ENCODE measurements around the gene SPOPL. TPM values are rescaled to one million over a fixed set of nuclear protein-coding genes. Genes with fewer than 3 reads are reported as not detected.
A peak's percentile ranks its signal among the peaks of the same experiment; 100 is the strongest.

Gene SPOPL
- polyA plus RNA-seq, 1 of the 3 experiments (the other 2 are of a cell fraction) = 4.5 TPM

DNA sequence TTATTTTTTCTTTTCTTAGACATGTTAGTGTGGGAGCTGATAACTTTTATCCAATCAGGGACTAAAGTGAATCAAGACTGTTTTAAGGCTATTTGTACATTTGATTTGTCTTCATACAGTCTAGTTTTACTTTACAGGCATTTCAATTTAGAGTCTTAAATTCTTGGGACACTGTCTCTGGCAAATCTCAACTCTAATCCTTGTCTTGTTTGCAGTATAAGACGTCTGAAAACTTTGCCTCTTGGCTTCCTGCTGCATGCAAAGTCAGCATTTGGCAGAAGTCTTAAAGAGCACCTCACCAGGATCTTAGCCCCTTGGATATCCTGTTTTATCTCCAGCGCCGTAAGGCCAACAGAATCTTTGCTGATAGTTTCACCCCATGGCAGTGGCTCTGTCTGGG is 30.3 kb downstream of the SPOPL start:
- peaks cover 75% of the 10 kb centered on the region for H3K79me2 ChIP-seq (ENCODE audit: insufficient read depth)
- H3K4me1 ChIP-seq (ENCODE audit: control insufficient read depth in 1 of 2, insufficient read depth in 2 of 2, low read depth in 1 of 2, low read length in 1 of 2) = peaks cover 8 to 20% of the 10 kb centered on the region in 2 experiments; a peak in 2 of 4 replicates
- 0 out of 2 replicates have a peak, but pooled peaks cover 4% of the 10 kb centered on the region for H3K9me2 ChIP-seq
- 63% methylated on average over 3 of the region's 3 CpGs for WGBS (ENCODE audit: low lambda C conversion rate)
- no peak overlapping the region for H2AFZ ChIP-seq (ENCODE audit: low read depth)
- ChIA-PET POLR2A (no interaction called here), CTCF (interaction anchor here (0.9 kb wide), 1 partner anchor 31 kb away, joined by 3 read pairs; no protein-coding TSS in a partner anchor)
- DNase-seq = peak; percentile 6
- H3K27ac ChIP-seq (ENCODE audit: low read depth in 2 of 2, low read length in 1 of 2) = peak overlapping the region; percentile 18 to 84; a peak in 3 of 4 replicates
- H3K4me2 ChIP-seq = no peak overlapping the region
- no peak overlapping the region for H3K4me3 ChIP-seq (ENCODE audit: low read depth in 2 of 2, low read length in 1 of 2)
- peaks cover 8% of the 10 kb centered on the region; the same call in 1 of the 2 replicates for H4K20me1 ChIP-seq (ENCODE audit: insufficient read depth)
- TF ChIP-seq RXRA (IDR thresholded peaks at IDR 0.05; ENCODE audit: borderline replicate concordance, low read depth) (no peak), TCF12 (IDR thresholded peaks at IDR 0.05) (peak; percentile 23; the same call in 1 of the 2 replicates)
- H3K9ac ChIP-seq = no peak overlapping the region
- H3F3A ChIP-seq (replicated peaks; ENCODE audit: insufficient read depth) = peaks cover 5% of the 10 kb centered on the region
- H3K27me3 ChIP-seq (ENCODE audit: insufficient read depth) = no peaks in the 10 kb centered on the region
- no peaks in the 10 kb centered on the region for H3K9me3 ChIP-seq
- peaks cover 0 to 1% of the 10 kb centered on the region in 2 experiments for H3K36me3 ChIP-seq (replicated peaks in 1 of 2; ENCODE audit: control insufficient read depth in 1 of 2, insufficient read depth in 2 of 2, low read length in 1 of 2)

DNA sequence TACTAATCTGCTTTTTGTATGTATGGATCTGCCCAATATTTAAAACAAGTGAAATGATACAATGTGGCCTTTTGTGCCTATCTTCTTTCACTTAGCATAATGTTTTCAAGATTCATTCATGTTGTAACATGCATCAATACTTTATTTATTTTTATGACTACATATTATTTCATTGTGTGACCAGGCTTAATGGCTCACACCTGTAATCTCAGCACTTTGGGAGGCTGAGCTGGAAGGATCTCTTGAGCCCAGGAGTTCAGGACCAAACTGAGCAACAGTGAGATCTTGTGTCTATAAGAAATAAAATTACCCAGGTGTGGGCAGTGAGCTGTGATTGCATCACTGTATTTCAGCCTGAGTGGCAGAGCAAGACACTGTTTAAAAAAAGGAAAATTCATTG is 33.2 kb downstream of the SPOPL start:
- TF ChIP-seq ELF1 (IDR thresholded peaks at IDR 0.05) (no peak), EP300 (IDR thresholded peaks at IDR 0.05; ENCODE audit: borderline replicate concordance in 1 of 2, low read depth in 1 of 2, low read length in 1 of 2) (no peak), NRF1 (IDR thresholded peaks at IDR 0.05; ENCODE audit: low read depth, low read length) (no peak), EZH2phosphoT487 (IDR thresholded peaks at IDR 0.05; ENCODE audit: borderline replicate concordance, low read depth) (no peak)
- TF ChIP-seq, protein P1, sequence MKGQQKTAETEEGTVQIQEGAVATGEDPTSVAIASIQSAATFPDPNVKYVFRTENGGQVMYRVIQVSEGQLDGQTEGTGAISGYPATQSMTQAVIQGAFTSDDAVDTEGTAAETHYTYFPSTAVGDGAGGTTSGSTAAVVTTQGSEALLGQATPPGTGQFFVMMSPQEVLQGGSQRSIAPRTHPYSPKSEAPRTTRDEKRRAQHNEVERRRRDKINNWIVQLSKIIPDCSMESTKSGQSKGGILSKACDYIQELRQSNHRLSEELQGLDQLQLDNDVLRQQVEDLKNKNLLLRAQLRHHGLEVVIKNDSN (IDR thresholded peaks at IDR 0.05; ENCODE audit: borderline replicate concordance, low read depth) = no peak
- Histone ChIP-seq H3K79me2 (ENCODE audit: insufficient read depth) (peaks cover 64% of the 10 kb centered on the region), H3K27me3 (ENCODE audit: insufficient read depth) (no peaks in the 10 kb centered on the region), H4K20me1 (ENCODE audit: insufficient read depth) (no peaks in the 10 kb centered on the region; the same call in 1 of the 2 replicates), H3K4me2 (no peak overlapping the region), H3F3A (replicated peaks; ENCODE audit: insufficient read depth) (peaks cover 5% of the 10 kb centered on the region), H3K4me1 (ENCODE audit: control insufficient read depth in 1 of 2, insufficient read depth in 2 of 2, low read depth in 1 of 2, low read length in 1 of 2) (peaks cover 8 to 13% of the 10 kb centered on the region in 2 experiments; a peak in 2 of 4 replicates), H3K9me3 (peaks cover 7% of the 10 kb centered on the region; the same call in 1 of the 2 replicates), H3K27ac (ENCODE audit: low read depth in 2 of 2, low read length in 1 of 2) (no peak overlapping the region), H2AFZ (ENCODE audit: low read depth) (no peak overlapping the region), H3K9me2 (0 out of 2 replicates have a peak, but pooled peaks cover 4% of the 10 kb centered on the region), H3K4me3 (ENCODE audit: low read depth in 2 of 2, low read length in 1 of 2) (no peak overlapping the region), H3K36me3 (replicated peaks in 1 of 2; ENCODE audit: control insufficient read depth in 1 of 2, insufficient read depth in 2 of 2, low read length in 1 of 2) (peaks cover 0 to 14% of the 10 kb centered on the region in 2 experiments), H3K9ac (no peak overlapping the region)
- ChIA-PET POLR2A (no interaction called here), CTCF (interaction anchor here (0.6 to 0.9 kb wide), 3 partner anchors 31 to 587 kb away, joined by 3 to 4 read pairs (median 3); no protein-coding TSS in a partner anchor)
- DNase-seq = no peak

DNA sequence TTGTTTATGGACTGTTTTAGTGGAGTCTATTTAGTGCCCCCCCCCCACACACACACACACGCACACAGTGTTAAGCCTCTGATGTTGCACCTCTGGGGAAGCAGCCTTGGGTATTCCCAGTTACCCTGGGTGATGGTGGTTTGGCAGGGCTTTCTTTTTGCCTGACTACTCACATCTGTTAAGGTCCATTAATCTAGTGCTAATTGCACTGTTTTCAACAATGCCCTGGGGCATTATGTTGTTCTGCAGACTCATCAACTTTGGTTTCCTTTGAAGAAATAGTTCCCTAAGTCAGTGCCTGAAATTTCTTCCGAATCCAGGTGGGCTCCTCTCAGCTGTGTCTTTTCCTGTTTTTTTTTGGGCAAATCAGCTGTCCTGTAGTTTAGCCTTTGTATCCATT is 34.7 kb downstream of the SPOPL start:
- no peaks in the 10 kb centered on the region; the same call in 1 of the 2 replicates for H4K20me1 ChIP-seq (ENCODE audit: insufficient read depth)
- POLR2A ChIA-PET = no interaction called here
- H3K9ac ChIP-seq = no peak overlapping the region
- TF ChIP-seq MXI1 (IDR thresholded peaks at IDR 0.05; ENCODE audit: low read depth, low read length) (no peak), EZH2phosphoT487 (IDR thresholded peaks at IDR 0.05; ENCODE audit: borderline replicate concordance, low read depth) (no peak), GATA2 (CRISPR knock-in tag; IDR thresholded peaks at IDR 0.05) (no peak), RCOR1 (IDR thresholded peaks at IDR 0.05; ENCODE audit: low read length) (no peak), SIN3A (IDR thresholded peaks at IDR 0.05; ENCODE audit: borderline replicate concordance, low read depth, low read length) (no peak)
- H3K4me2 ChIP-seq = no peak overlapping the region
- H3K9me2 ChIP-seq = 0 out of 2 replicates have a peak, but pooled peaks cover 4% of the 10 kb centered on the region
- peaks cover 5% of the 10 kb centered on the region for H3F3A ChIP-seq (replicated peaks; ENCODE audit: insufficient read depth)
- no peak overlapping the region for H3K4me3 ChIP-seq (ENCODE audit: low read depth in 2 of 2, low read length in 1 of 2)
- WGBS (ENCODE audit: low lambda C conversion rate) = 95% methylated on average over 2 of the region's 2 CpGs
- no peaks in the 10 kb centered on the region for H3K27me3 ChIP-seq (ENCODE audit: insufficient read depth)
- CTCF ChIA-PET = no interaction called here
- no peak overlapping the region for H2AFZ ChIP-seq (ENCODE audit: low read depth)
- H3K36me3 ChIP-seq (replicated peaks in 1 of 2; ENCODE audit: control insufficient read depth in 1 of 2, insufficient read depth in 2 of 2, low read length in 1 of 2) = peaks cover 0 to 14% of the 10 kb centered on the region in 2 experiments
- peaks cover 8 to 11% of the 10 kb centered on the region in 2 experiments; a peak in 2 of 4 replicates for H3K4me1 ChIP-seq (ENCODE audit: control insufficient read depth in 1 of 2, insufficient read depth in 2 of 2, low read depth in 1 of 2, low read length in 1 of 2)
- H3K9me3 ChIP-seq = peaks cover 7% of the 10 kb centered on the region; the same call in 1 of the 2 replicates
- no peak overlapping the region; a peak in 1 of 4 replicates for H3K27ac ChIP-seq (ENCODE audit: low read depth in 2 of 2, low read length in 1 of 2)
- DNase-seq = no peak
- peaks cover 64% of the 10 kb centered on the region for H3K79me2 ChIP-seq (ENCODE audit: insufficient read depth)

All from SK-N-SH (cell line).